Glutamatergic neuron (in vitro differentiated cells): ENCODE data around the gene KIR3DL3. TPM values are rescaled to one million over a fixed set of nuclear protein-coding genes. Genes with fewer than 3 reads are reported as not detected.
"Not testable (repeated sequence)": the region's sequence is repeated elsewhere in the genome, so short reads cannot be mapped to it uniquely, and the experiment has no call there.

Experiments used
- DNase-seq: peaks from one replicate; pipeline ENCODE4 v3.0.0; 2022
- H3K27ac Mint-ChIP-seq: one replicate; pipeline ENCODE4 v1.8.0; 2020; ENCODE audit warnings: mild to moderate bottlenecking, mixed read lengths, inconsistent platforms; ENCODE audit not compliant: unreplicated experiment
- H3K27me3 Mint-ChIP-seq: one replicate; pipeline ENCODE4 v1.8.0; 2020; ENCODE audit warnings: mild to moderate bottlenecking, moderate library complexity, mixed read lengths, inconsistent platforms; ENCODE audit not compliant: unreplicated experiment
- H3K36me3 Mint-ChIP-seq: one replicate; pipeline ENCODE4 v1.8.0; 2020; ENCODE audit warnings: mild to moderate bottlenecking, mixed read lengths, inconsistent platforms; ENCODE audit not compliant: unreplicated experiment
- H3K4me1 Mint-ChIP-seq: one replicate; pipeline ENCODE4 v1.8.0; 2020; ENCODE audit warnings: mild to moderate bottlenecking, low read depth, mixed read lengths, inconsistent platforms; ENCODE audit not compliant: unreplicated experiment
- H3K4me3 Mint-ChIP-seq: one replicate; pipeline ENCODE4 v1.8.0; 2020; ENCODE audit warnings: mild to moderate bottlenecking, mixed read lengths, inconsistent platforms; ENCODE audit not compliant: unreplicated experiment
- H3K9me3 Mint-ChIP-seq: one replicate; pipeline ENCODE4 v1.8.0; 2020; ENCODE audit warnings: mild to moderate bottlenecking, moderate library complexity, mixed read lengths, inconsistent platforms; ENCODE audit not compliant: unreplicated experiment
- total RNA-seq: library from RNA; stranded (reverse); fragmentation: NEBNext Ultra II Directional; extraction: Animal tissue kit (Norgen Biotek cat#: 25700); gene quantifications from one replicate; pipeline ENCODE4 v1.2.1, GENCODE V29; 2021; ENCODE audit not compliant: unreplicated experiment
- TF ChIP-seq, protein P1 (sequence below): fragments of 200-600 bp; sonication (generic); IDR thresholded peaks from one replicate; pipeline ENCODE4 v1.5.0; 2021; ENCODE audit not compliant: partially characterized antibody, unreplicated experiment

The KIR3DL3 gene
- total RNA-seq, 1 donor from 2014 or later: not detected

DNA sequence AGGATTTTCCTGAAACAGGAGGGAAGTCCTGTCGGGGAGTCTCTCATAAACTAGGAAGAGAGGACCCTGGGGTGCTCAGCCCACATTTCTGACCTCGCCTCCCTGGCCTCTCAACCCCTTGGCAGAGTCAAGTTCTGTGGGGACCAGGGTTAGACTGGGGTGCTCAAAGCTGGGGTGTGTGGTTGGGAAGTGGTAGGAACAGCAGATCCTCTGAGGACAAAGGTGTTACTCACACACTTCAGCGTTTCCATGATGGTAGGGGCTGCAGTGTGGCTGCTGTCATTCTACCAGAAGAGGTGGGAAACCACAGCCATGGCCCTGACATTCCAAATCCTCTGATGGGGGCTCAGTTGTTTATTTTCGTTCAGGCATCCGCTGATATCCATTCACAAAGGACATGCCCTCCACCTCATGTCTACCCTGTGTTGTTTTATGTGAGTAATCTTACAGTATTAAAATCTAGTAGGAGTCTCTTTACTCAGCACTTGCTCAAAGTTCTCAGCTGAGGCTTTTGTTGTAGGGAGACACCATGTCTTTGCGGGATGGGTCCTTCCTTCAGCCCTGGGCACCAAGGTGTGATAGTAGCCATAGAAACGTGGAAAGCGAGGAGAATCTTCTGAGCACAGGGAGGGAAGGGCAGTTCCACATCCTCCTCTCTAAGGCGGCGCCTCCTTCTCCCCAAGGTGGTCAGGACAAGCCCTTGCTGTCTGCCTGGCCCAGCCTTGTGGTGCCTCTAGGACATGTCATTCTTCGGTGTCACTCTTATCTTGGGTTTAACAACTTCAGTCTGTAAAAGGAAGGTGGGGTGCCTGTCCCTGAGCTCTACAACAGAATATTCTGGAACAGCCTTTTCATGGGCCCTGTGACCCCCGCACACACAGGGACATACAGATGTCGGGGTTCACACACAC lies 15.6 kb downstream of the KIR3DL3 start:
- TF ChIP-seq, protein P1, sequence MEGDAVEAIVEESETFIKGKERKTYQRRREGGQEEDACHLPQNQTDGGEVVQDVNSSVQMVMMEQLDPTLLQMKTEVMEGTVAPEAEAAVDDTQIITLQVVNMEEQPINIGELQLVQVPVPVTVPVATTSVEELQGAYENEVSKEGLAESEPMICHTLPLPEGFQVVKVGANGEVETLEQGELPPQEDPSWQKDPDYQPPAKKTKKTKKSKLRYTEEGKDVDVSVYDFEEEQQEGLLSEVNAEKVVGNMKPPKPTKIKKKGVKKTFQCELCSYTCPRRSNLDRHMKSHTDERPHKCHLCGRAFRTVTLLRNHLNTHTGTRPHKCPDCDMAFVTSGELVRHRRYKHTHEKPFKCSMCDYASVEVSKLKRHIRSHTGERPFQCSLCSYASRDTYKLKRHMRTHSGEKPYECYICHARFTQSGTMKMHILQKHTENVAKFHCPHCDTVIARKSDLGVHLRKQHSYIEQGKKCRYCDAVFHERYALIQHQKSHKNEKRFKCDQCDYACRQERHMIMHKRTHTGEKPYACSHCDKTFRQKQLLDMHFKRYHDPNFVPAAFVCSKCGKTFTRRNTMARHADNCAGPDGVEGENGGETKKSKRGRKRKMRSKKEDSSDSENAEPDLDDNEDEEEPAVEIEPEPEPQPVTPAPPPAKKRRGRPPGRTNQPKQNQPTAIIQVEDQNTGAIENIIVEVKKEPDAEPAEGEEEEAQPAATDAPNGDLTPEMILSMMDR: no peak
- peaks cover 4% of the 10 kb centered on the region for H3K36me3 Mint-ChIP-seq
- DNase-seq: no peak
- peaks cover 3% of the 10 kb centered on the region for H3K27me3 Mint-ChIP-seq
- H3K4me1 Mint-ChIP-seq: no peaks in the 10 kb centered on the region
- no peak overlapping the region for H3K4me3 Mint-ChIP-seq
- H3K27ac Mint-ChIP-seq: no peak overlapping the region
- H3K9me3 Mint-ChIP-seq: peaks cover 21% of the 10 kb centered on the region

DNA sequence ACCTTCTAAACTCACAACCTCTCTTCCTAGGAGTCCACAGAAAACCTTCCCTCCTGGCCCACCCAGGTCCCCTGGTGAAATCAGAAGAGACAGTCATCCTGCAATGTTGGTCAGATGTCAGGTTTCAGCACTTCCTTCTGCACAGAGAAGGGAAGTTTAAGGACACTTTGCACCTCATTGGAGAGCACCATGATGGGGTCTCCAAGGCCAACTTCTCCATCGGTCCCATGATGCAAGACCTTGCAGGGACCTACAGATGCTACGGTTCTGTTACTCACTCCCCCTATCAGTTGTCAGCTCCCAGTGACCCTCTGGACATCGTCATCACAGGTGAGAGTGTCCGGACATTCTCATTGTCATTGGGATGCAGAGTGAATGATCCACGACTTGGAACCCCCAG lies 17.7 kb downstream of the KIR3DL3 start:
- H3K4me3 Mint-ChIP-seq, H3K36me3 Mint-ChIP-seq, H3K27me3 Mint-ChIP-seq, DNase-seq, H3K4me1 Mint-ChIP-seq, H3K27ac Mint-ChIP-seq: not testable (repeated sequence)
- peaks cover 16% of the 10 kb centered on the region for H3K9me3 Mint-ChIP-seq

GRCh38 chr19:54744080-54744479 lies 19.8 kb downstream of the KIR3DL3 start:
- not testable (repeated sequence) for H3K36me3 Mint-ChIP-seq, H3K4me3 Mint-ChIP-seq, DNase-seq, H3K27ac Mint-ChIP-seq, H3K9me3 Mint-ChIP-seq, H3K27me3 Mint-ChIP-seq, H3K4me1 Mint-ChIP-seq

- not testable (repeated sequence) for H3K36me3 Mint-ChIP-seq, H3K27ac Mint-ChIP-seq, DNase-seq, H3K4me1 Mint-ChIP-seq, H3K27me3 Mint-ChIP-seq, H3K4me3 Mint-ChIP-seq
- H3K9me3 Mint-ChIP-seq: peaks cover 15% of the 10 kb centered on the region
Observed at GRCh38 chr19:54747614-54748322, 23.5 kb downstream of the KIR3DL3 start.

DNA sequence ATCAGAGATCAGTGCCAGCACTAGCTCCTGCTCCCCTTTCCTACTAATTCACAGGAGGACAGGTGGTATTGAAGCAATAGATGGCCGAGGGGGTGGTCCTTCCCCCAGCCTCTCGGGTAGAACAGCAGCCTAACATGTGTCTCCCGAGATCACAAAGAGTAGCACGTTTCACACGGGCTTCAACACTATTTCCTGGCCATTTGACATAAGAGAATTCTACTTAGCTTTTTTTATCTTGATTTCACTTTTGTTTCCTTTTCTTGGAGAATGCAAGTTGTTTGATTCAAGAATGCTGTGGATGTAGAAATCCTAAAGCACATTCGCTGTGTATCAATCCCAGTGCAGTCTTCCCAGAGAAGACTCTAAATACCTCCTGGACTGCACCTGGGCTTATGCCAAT lies 26.0 kb downstream of the KIR3DL3 start:
- not testable (repeated sequence) for H3K27me3 Mint-ChIP-seq, H3K4me3 Mint-ChIP-seq, H3K4me1 Mint-ChIP-seq, H3K27ac Mint-ChIP-seq, DNase-seq, H3K36me3 Mint-ChIP-seq
- H3K9me3 Mint-ChIP-seq: peaks cover 18% of the 10 kb centered on the region

- H3K36me3 Mint-ChIP-seq: peaks cover 18% of the 10 kb centered on the region
- DNase-seq, H3K4me3 Mint-ChIP-seq, H3K4me1 Mint-ChIP-seq, H3K27ac Mint-ChIP-seq, H3K27me3 Mint-ChIP-seq: not testable (repeated sequence)
- peaks cover 29% of the 10 kb centered on the region for H3K9me3 Mint-ChIP-seq
Observed at GRCh38 chr19:54756204-54757110, 32.2 kb downstream of the KIR3DL3 start.

DNA sequence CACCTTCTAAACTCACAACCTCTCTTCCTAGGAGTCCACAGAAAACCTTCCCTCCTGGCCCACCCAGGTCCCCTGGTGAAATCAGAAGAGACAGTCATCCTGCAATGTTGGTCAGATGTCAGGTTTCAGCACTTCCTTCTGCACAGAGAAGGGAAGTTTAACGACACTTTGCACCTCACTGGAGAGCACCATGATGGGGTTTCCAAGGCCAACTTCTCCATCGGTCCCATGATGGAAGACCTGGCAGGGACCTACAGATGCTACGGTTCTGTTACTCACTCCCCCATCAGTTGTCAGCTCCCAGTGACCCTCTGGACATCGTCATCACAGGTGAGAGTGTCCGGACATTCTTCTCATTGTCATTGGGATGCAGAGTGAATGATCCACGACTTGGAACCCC lies 34.3 kb downstream of the KIR3DL3 start:
- not testable (repeated sequence) for H3K4me3 Mint-ChIP-seq, DNase-seq, H3K4me1 Mint-ChIP-seq, H3K27me3 Mint-ChIP-seq, H3K27ac Mint-ChIP-seq
- Mint-ChIP-seq H3K36me3 (peaks cover 18% of the 10 kb centered on the region), H3K9me3 (peaks cover 25% of the 10 kb centered on the region)

DNA sequence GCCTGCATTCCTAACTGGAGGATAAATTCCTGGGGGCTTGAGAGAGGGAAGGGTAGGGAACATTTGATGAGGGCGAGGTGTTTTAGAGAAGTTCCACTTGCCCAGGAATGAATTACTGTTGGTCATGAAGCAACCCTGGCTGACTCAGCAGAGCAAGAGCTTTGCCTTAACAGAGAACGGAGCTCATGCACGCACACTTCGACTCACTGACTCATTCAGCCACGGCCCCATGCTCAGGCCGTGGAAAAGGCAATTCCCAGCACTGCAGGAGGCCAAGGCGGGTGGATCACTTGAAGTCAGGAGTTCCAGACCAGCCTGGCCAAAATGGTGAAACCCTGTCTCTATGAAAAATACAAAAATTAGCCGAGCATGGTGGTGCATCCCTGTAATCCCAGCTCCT lies 40.0 kb downstream of the KIR3DL3 start:
- Mint-ChIP-seq H3K9me3 (peaks cover 11% of the 10 kb centered on the region), H3K36me3 (peaks cover 16% of the 10 kb centered on the region)
- not testable (repeated sequence) for H3K4me3 Mint-ChIP-seq, H3K27ac Mint-ChIP-seq, H3K4me1 Mint-ChIP-seq, DNase-seq, H3K27me3 Mint-ChIP-seq

DNA sequence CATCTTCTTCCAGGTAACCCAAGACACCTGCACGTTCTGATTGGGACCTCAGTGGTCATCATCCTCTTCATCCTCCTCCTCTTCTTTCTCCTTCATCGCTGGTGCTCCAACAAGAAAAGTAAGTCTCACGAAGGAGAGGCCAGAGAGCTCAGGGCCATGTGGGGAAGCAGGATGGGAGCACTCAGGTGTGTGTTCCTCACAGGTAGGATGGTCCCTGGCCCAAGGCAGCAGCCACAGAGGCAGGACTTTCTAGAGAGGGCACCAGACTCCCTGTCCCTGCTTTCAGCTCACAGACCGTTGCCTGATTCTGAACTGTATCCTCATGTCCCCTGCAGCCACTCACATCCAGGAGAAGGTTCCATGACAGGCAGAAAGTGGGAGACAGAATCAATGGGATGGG lies 42.2 kb downstream of the KIR3DL3 start:
- Mint-ChIP-seq H3K36me3 (peaks cover 14% of the 10 kb centered on the region), H3K27me3 (peaks cover 11% of the 10 kb centered on the region), H3K9me3 (peaks cover 16% of the 10 kb centered on the region)
- H3K4me1 Mint-ChIP-seq, H3K4me3 Mint-ChIP-seq, H3K27ac Mint-ChIP-seq, DNase-seq: not testable (repeated sequence)

GRCh38 chr19:54769646-54770045 lies 45.4 kb downstream of the KIR3DL3 start, which contains the start of gene KIR2DL1:
Gene KIR2DL1, plus strand, starts transcription at chr19:54769793. Its CDS starts 58 bp downstream, at chr19:54769851.
- not testable (repeated sequence) for H3K4me3 Mint-ChIP-seq, H3K27ac Mint-ChIP-seq, DNase-seq, H3K4me1 Mint-ChIP-seq
- H3K9me3 Mint-ChIP-seq: peaks cover 21% of the 10 kb centered on the region
- H3K27me3 Mint-ChIP-seq: peaks cover 11% of the 10 kb centered on the region
- H3K36me3 Mint-ChIP-seq: peaks cover 25% of the 10 kb centered on the region
